ENCODE results near the gene PCDHA7.

GRCh38 chr5:140794595-140795258 is 39.3 kb upstream of the PCDHA7 start, which contains the start of gene PCDHA2:
- TF ChIP-seq POLR2A (IDR thresholded peaks at IDR 0.05; ENCODE audit: low read length) (no peak), GATA1 (IDR thresholded peaks at IDR 0.05; ENCODE audit: low read depth, low read length) (no peak)

All from erythroblast (primary cell).